HEK293 (cell line): ENCODE measurements around the gene HOXB4.

Experiments
- KLF7 ChIP-seq: fragments of 450-650 bp; formaldehyde crosslinking; IDR thresholded peaks from 2 replicates; pipeline ENCODE4 v1.5.1; 2016; ENCODE audit warnings: missing biosample characterization, missing genetic modification characterization, borderline replicate concordance
- OVOL3 ChIP-seq: fragments of 450-650 bp; formaldehyde crosslinking; IDR thresholded peaks from 2 replicates; pipeline ENCODE4 v1.5.1; 2016; ENCODE audit warnings: missing biosample characterization, missing genetic modification characterization
- PRDM6 ChIP-seq: fragments of 450-650 bp; formaldehyde crosslinking; IDR thresholded peaks from 2 replicates; pipeline ENCODE4 v1.5.1; 2017; ENCODE audit warnings: missing biosample characterization, missing genetic modification characterization
- REST ChIP-seq: fragments of 450-650 bp; formaldehyde crosslinking; IDR thresholded peaks from 2 replicates; pipeline ENCODE4 v1.5.1; 2016; ENCODE audit warnings: missing biosample characterization, missing genetic modification characterization
- SCRT1 ChIP-seq: fragments of 450-650 bp; formaldehyde crosslinking; IDR thresholded peaks from 2 replicates; pipeline ENCODE4 v1.5.1; 2016; ENCODE audit warnings: missing biosample characterization, missing genetic modification characterization, borderline replicate concordance
- TCF7L2 ChIP-seq: IDR thresholded peaks from 2 replicates; pipeline ENCODE4 v1.6.1; 2011; ENCODE audit warnings: low read depth, mild to moderate bottlenecking, inconsistent platforms, low read length, moderate library complexity, borderline replicate concordance
- TSHZ1 ChIP-seq: fragments of 450-650 bp; formaldehyde crosslinking; IDR thresholded peaks from 2 replicates; pipeline ENCODE4 v1.5.1; 2016; ENCODE audit warnings: missing biosample characterization, missing genetic modification characterization, borderline replicate concordance
- YY1 ChIP-seq: fragments of 450-650 bp; formaldehyde crosslinking; IDR thresholded peaks from 2 replicates; pipeline ENCODE4 v1.5.1; 2018; ENCODE audit warnings: missing biosample characterization, missing genetic modification characterization
- ZBTB17 ChIP-seq: fragments of 450-650 bp; formaldehyde crosslinking; IDR thresholded peaks from 2 replicates; pipeline ENCODE4 v1.5.1; 2016; ENCODE audit warnings: missing biosample characterization, missing genetic modification characterization
- ZBTB48 ChIP-seq: fragments of 450-650 bp; formaldehyde crosslinking; IDR thresholded peaks from 2 replicates; pipeline ENCODE4 v1.5.1; 2016; ENCODE audit warnings: missing biosample characterization, missing genetic modification characterization
- ZBTB49 ChIP-seq: fragments of 450-650 bp; formaldehyde crosslinking; IDR thresholded peaks from 2 replicates; pipeline ENCODE4 v1.5.1; 2016; ENCODE audit warnings: missing biosample characterization, missing genetic modification characterization, low read depth
- ZFP3 ChIP-seq: fragments of 450-650 bp; formaldehyde crosslinking; IDR thresholded peaks from 2 replicates; pipeline ENCODE4 v1.5.1; 2016; ENCODE audit warnings: low read depth, missing biosample characterization, missing genetic modification characterization
- ZNF112 ChIP-seq: fragments of 450-650 bp; formaldehyde crosslinking; IDR thresholded peaks from 2 replicates; pipeline ENCODE4 v1.5.0; 2017; ENCODE audit warnings: missing biosample characterization, missing genetic modification characterization
- ZNF184 ChIP-seq: fragments of 450-650 bp; IDR thresholded peaks from 2 replicates; pipeline ENCODE4 v1.5.1; 2018; ENCODE audit warnings: missing biosample characterization, mild to moderate bottlenecking, missing genetic modification characterization
- ZNF221 ChIP-seq: fragments of 450-650 bp; formaldehyde crosslinking; IDR thresholded peaks from 2 replicates; pipeline ENCODE4 v1.5.1; 2017; ENCODE audit warnings: missing biosample characterization, missing genetic modification characterization, borderline replicate concordance
- ZNF341 ChIP-seq: fragments of 450-650 bp; formaldehyde crosslinking; IDR thresholded peaks from 2 replicates; pipeline ENCODE4; 2016; ENCODE audit warnings: low read depth, missing biosample characterization, missing genetic modification characterization
- ZNF398 ChIP-seq: fragments of 450-650 bp; formaldehyde crosslinking; IDR thresholded peaks from 2 replicates; pipeline ENCODE4 v1.5.1; 2017; ENCODE audit warnings: missing biosample characterization, missing genetic modification characterization
- ZNF473 ChIP-seq: fragments of 450-650 bp; formaldehyde crosslinking; IDR thresholded peaks from 2 replicates; pipeline ENCODE4 v1.5.1; 2017; ENCODE audit warnings: missing biosample characterization, missing genetic modification characterization
- ZNF529 ChIP-seq: fragments of 450-650 bp; formaldehyde crosslinking; IDR thresholded peaks from 2 replicates; pipeline ENCODE4 v1.5.1; 2017; ENCODE audit warnings: missing genetic modification characterization, missing biosample characterization; ENCODE audit not compliant: insufficient replicate concordance
- ZNF623 ChIP-seq: fragments of 450-650 bp; formaldehyde crosslinking; IDR thresholded peaks from 2 replicates; pipeline ENCODE4 v1.5.1; 2016; ENCODE audit warnings: missing biosample characterization, missing genetic modification characterization
- ZNF747 ChIP-seq: fragments of 450-650 bp; formaldehyde crosslinking; IDR thresholded peaks from 2 replicates; pipeline ENCODE4 v1.5.1; 2016; ENCODE audit warnings: missing biosample characterization, missing genetic modification characterization
- ZSCAN5A ChIP-seq: fragments of 450-650 bp; formaldehyde crosslinking; IDR thresholded peaks from 2 replicates; pipeline ENCODE4 v1.5.1; 2016; ENCODE audit warnings: missing biosample characterization, missing genetic modification characterization

Gene HOXB4

GRCh38 chr17:48626245-48627117 is 48.3 kb upstream of the HOXB4 start, which contains the start of gene HOXB9 (continued):
- no peak for TF ChIP-seq REST
- no peak for TF ChIP-seq ZNF112
- TF ChIP-seq TSHZ1 (tag by site-specific recombination): peak; percentile 99
- peak; percentile 63 for TF ChIP-seq PRDM6
- no peak for TF ChIP-seq ZBTB49 (tag by site-specific recombination)
- peak; percentile 70 for TF ChIP-seq ZBTB48 (tag by site-specific recombination)
- peak; percentile 79; the same call in 1 of the 2 replicates for TF ChIP-seq KLF7
- no peak; the same call in 1 of the 2 replicates for TF ChIP-seq YY1 (tag by site-specific recombination)
- TF ChIP-seq ZNF398 (tag by site-specific recombination): peak; percentile 100
- TF ChIP-seq ZNF184 (tag by site-specific recombination): 0 out of 2 replicates have a peak, but pooled peaks have one; percentile 7
- TF ChIP-seq ZFP3 (tag by site-specific recombination): no peak
- no peak for TF ChIP-seq ZNF221 (tag by site-specific recombination)
- TF ChIP-seq ZNF473 (tag by site-specific recombination): no peak
- no peak for TF ChIP-seq ZNF747 (tag by site-specific recombination)
- TF ChIP-seq TCF7L2: no peak
- peak; percentile 96 for TF ChIP-seq ZNF341
- TF ChIP-seq ZSCAN5A (tag by site-specific recombination): no peak
- TF ChIP-seq OVOL3 (tag by site-specific recombination): no peak
- TF ChIP-seq ZBTB17 (tag by site-specific recombination): peak; percentile 92
- TF ChIP-seq SCRT1 (tag by site-specific recombination): no peak
- no peak for TF ChIP-seq ZNF623
- TF ChIP-seq ZNF529 (tag by site-specific recombination): no peak
